BJ (cell line): ENCODE measurements around the gene KATNB1. TPM values are rescaled to one million over a fixed set of nuclear protein-coding genes. Genes with fewer than 3 reads are reported as not detected.

Experiments used
- CTCF ChIA-PET: fragments of 350-600 bp; formaldehyde crosslinking; extraction: SDS; loops from one replicate; lab custom pipeline; 2021; ENCODE audit warnings: antibody characterized with exemption, inconsistent platforms; lab: Yijun Ruan, JAX
- POLR2A ChIA-PET: fragments of 300-600 bp; sonication (Branson Sonifier 250); formaldehyde crosslinking; extraction: SDS; loops from one replicate; lab custom pipeline; 2021; ENCODE audit warnings: antibody characterized with exemption; lab: Charles Lee
- DNase-seq: peaks from one replicate; pipeline ENCODE4 v3.0.0-alpha.2; 2011; ENCODE audit warnings: low read depth
- H3K27me3 ChIP-seq: 2 replicates; pipeline ENCODE4 v1.6.0; 2011; ENCODE audit warnings: low read length; ENCODE audit not compliant: control insufficient read depth, insufficient read depth
- H3K36me3 ChIP-seq: 2 replicates; pipeline ENCODE4 v1.5.1; 2011; ENCODE audit warnings: low read length; ENCODE audit not compliant: control insufficient read depth, insufficient read depth
- H3K4me3 ChIP-seq: 2 replicates; pipeline ENCODE4 v1.5.1; 2011; ENCODE audit warnings: low read depth, mild to moderate bottlenecking, control low read depth, low read length
- polyA plus RNA-seq: library from polyadenylated mRNA; depleted of rRNA; stranded (reverse); fragments of >200 nt; gene quantifications from 2 replicates; pipeline ENCODE4 v1.2.3, GENCODE V29; 2011
- TF ChIP-seq, protein P1 (sequence below): IDR thresholded peaks from 2 replicates; pipeline ENCODE4 v1.5.1; 2011; ENCODE audit warnings: low read depth, mild to moderate bottlenecking, control low read depth, inconsistent platforms, low read length, moderate library complexity; ENCODE audit not compliant: insufficient read depth

The KATNB1 gene
- polyA plus RNA-seq, 1 experiment: 28.1 TPM

DNA sequence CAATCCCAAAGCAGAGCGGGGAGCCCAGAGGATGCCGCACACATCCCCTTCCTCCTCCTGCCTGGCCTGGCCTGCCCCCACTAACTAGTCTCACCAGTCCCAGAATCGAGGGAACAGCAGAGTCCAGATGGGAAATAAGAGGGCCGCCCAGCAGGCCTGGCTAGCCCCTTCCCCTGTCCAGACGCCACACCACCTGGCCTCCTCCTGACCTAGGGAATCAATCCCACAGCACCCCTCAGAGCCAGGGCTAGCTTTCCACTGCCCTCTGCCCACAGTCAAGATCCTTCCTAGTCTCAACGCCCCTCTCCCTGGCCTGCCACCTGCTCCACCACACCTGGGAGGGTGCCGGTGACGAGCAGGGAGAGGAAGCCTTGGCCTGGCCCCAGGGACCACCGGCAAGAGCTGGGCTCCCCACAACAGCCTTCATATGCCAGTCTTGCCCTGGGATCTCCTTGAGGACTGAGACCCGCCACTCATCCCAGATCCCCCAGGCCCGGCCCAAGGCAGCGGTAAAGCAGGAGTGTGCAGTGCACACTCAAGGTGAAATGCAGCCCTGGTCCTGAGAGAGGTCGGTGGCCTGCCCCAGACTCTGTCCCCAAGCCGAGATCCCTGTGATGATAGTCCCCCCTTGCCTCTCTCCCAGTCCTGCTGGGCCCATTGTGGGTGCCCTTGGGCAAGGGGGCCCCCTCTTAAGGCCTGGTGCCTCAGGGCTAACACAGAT is 27.9 kb downstream of the KATNB1 start:
- POLR2A ChIA-PET: no interaction called here
- Histone ChIP-seq H3K27me3 (no peaks in the 10 kb centered on the region), H3K4me3 (no peak overlapping the region), H3K36me3 (peaks cover 47% of the 10 kb centered on the region)
- no peak for DNase-seq
- CTCF ChIA-PET: interaction anchor here (3.7 kb wide), 1 partner anchor 100 kb away, joined by 16 read pairs; no protein-coding TSS in a partner anchor
- TF ChIP-seq, protein P1, sequence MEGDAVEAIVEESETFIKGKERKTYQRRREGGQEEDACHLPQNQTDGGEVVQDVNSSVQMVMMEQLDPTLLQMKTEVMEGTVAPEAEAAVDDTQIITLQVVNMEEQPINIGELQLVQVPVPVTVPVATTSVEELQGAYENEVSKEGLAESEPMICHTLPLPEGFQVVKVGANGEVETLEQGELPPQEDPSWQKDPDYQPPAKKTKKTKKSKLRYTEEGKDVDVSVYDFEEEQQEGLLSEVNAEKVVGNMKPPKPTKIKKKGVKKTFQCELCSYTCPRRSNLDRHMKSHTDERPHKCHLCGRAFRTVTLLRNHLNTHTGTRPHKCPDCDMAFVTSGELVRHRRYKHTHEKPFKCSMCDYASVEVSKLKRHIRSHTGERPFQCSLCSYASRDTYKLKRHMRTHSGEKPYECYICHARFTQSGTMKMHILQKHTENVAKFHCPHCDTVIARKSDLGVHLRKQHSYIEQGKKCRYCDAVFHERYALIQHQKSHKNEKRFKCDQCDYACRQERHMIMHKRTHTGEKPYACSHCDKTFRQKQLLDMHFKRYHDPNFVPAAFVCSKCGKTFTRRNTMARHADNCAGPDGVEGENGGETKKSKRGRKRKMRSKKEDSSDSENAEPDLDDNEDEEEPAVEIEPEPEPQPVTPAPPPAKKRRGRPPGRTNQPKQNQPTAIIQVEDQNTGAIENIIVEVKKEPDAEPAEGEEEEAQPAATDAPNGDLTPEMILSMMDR: no peak

DNA sequence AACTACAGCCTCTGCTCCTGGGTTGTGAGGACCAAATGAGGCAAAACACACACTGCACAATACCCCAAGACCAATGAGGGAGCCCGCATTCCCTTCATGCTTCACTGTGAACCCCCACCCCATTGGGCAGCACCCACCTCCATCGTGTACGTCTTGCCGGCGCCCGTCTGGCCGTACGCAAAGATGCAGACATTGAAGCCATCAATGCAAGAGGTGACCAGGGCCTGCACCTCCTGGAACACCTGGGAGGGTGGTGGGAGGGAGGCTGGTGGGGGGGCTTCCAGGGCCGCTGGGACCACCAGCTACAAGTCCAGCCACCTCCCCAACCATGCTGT is 28.4 kb downstream of the KATNB1 start:
- H3K27me3 ChIP-seq: no peaks in the 10 kb centered on the region
- H3K36me3 ChIP-seq: peaks cover 47% of the 10 kb centered on the region
- no peak overlapping the region for H3K4me3 ChIP-seq
- DNase-seq: no peak
- ChIA-PET POLR2A (no interaction called here), CTCF (interaction anchor here (3.7 kb wide), 1 partner anchor 99 kb away, joined by 16 read pairs; no protein-coding TSS in a partner anchor)
- TF ChIP-seq, protein P1: no peak

DNA sequence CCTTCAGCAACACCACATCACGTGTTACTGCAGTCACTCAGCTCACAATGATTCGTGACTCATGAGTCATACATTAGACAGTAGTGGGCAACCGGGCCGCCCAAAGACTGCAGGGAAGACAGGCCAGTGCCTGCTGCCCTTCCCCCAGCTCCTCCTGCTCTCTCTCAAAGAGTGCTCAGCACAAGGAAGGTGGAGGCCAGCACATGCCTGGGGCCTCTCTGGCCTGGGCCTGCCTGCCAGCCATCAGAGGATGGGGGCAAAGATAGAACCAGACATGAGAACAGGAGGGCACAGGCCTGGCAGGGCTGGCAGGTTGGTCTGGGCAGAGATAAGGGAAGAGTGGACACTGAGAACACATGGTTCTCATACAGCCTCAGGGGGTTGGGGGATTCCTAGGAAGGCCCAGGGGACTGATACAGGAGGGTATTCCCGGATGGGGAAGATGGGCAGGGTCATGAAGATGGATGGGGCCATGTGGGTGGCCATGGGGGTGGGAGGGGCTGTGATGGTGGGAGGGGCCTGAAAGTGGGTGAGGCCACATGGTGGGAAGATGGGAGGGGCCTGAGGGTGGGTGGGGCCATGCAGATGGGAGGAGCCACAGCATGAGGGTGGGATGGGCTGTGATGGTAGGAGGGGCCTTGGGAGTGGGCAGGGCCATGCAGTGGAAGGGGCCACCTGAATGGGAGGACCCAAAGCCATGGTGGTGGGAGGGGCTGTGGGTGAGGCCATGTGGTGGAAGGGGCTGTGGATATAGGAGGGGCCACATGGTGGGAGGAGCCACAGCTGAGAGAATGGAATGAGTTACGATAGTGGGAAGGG is 29.0 kb downstream of the KATNB1 start:
- Histone ChIP-seq H3K36me3 (peaks cover 47% of the 10 kb centered on the region), H3K27me3 (no peaks in the 10 kb centered on the region), H3K4me3 (no peak overlapping the region)
- TF ChIP-seq, protein P1: no peak
- ChIA-PET POLR2A (interaction anchor here (0.5 kb wide), 1 partner anchor 20 kb away, joined by 4 read pairs; no protein-coding TSS in a partner anchor), CTCF (interaction anchor here (1.0 to 3.7 kb wide), 2 partner anchors 98 to 142 kb away, joined by 3 to 16 read pairs; no protein-coding TSS in a partner anchor)
- peak; percentile 35 for DNase-seq

DNA sequence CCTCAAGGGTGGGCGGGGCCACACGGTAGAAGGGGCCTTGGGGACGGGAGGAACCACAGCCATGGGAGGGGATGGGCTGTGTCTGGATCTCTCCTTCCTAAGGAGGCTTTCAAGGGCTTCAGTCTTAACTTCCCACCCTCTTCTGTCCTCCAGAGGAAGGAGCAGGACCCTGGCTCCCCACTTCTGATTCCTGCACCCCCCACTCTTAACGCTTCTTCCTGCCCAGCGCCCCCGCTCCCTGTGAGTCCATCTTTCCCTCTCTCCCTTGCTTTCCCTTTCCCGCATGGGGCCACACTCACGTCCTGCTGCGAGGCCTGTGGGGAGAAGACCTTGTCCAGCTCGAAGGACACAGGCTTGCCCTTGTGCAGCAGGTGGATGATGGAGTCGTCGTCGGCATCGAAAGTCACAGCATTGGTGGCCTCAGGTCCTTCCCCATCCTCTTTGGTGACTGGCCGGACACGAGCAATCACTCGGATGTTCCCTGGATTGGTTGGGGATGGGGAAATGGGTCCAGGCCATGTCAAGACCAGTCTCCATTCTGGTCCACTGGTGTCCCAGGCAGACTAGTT is 29.7 kb downstream of the KATNB1 start:
- CTCF ChIA-PET: interaction anchor here (1.0 to 1.3 kb wide), 2 partner anchors 42 to 141 kb away, joined by 3 read pairs; no protein-coding TSS in a partner anchor
- TF ChIP-seq, protein P1: no peak
- POLR2A ChIA-PET: no interaction called here
- no peaks in the 10 kb centered on the region for H3K27me3 ChIP-seq
- H3K4me3 ChIP-seq: no peak overlapping the region
- DNase-seq: no peak
- peaks cover 49% of the 10 kb centered on the region for H3K36me3 ChIP-seq
